Fibroblast of gingiva (primary cell): ENCODE data around the gene TMEM147.
A peak's percentile ranks its signal among the peaks of the same experiment; 100 is the strongest.

ENCODE experiments used
- DNase-seq: peaks from one replicate; pipeline ENCODE4 v3.0.0-alpha.2; 2011; ENCODE audit warnings: low read depth

TMEM147 gene

DNA sequence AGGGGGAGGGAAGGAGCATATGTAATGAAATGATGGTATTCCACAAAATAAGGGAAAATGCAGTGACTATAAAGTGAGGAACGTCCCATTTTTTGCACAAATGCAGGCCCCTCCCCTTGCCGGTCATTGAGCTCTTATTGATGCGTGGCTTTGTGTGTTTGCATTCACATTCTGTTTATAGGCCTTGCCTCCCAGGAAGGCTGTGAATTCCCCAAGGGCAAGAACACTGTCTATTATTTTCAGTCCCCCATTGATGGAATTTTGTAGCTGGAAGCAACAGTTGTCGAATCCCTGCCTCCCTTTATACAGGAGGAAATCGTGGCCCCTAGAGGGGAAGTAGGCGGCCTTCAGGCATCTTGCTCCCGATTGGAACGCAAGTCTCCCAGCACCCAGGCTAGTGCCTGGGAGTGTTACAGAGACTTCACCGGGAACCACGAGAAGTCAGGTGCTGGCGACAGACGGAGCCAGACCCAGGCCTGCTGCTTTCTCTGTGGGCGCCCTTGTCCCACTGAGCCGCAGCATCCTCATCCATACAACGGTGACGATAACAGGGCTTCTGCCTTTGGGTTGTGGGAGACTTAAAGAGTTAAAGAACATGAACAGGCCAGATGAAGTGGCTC lies 24.2 kb upstream of the TMEM147 start:
- DNase-seq, result no peak

DNA sequence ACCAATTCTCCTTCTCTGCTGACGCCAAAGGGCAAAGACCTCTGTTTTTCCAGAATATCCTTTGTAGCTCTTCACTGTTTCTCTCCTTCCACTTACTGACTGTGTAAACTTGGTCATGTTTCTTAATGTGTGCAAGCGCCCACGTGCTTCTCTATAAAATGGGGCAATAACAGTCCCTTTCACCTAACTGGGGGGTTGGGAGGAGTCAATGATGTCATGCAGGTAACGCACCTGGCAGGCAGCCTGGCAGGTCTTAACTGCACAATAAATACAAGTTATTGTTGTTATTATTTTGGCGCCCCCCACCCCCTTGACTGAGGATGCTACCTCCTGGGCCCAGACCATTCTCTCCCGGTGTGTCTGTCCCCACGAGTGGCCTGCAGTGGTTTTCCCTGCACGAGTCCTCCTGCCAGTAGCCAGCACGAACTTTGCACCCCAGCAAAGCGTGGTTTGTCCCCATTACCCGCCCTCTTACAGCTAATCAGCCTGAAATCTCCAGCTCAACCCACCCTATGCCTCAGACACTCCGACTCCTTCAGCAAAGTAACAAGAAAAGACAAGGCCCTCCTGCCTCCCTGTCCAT lies 22.6 kb upstream of the TMEM147 start:
- no peak for DNase-seq

DNA sequence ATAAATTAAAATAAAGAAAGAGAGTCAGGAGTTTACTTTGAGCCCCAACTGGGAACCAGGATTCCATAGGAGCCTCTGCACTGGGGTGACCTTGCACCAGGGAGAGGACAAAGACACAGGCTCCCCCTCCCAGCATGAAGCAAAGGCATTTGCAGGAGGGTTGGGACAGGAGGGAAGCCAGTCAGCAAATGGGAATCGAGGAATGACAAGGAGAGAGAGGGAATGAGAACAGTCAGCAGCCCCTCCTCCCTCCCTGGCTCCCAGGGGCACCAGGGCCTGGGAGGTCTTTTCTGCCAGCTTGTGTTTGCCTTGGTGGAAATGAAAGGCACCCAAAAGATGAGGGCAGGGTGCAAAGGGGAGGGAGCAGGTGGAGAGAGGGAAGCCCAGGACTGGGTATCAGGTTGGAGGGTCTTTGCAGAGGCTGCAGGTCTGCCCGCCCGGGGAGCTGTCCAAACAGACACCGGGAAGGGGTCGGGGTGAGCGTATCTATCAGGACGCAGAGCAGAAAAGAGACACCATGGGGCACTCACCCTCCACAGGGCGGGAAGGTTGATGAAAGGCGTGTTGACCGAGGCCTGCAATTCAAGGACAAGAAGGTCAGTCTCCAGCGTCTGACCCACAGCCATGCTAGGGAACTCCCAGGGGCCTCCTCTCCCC lies 21.1 kb upstream of the TMEM147 start:
- DNase-seq, result no peak

DNA sequence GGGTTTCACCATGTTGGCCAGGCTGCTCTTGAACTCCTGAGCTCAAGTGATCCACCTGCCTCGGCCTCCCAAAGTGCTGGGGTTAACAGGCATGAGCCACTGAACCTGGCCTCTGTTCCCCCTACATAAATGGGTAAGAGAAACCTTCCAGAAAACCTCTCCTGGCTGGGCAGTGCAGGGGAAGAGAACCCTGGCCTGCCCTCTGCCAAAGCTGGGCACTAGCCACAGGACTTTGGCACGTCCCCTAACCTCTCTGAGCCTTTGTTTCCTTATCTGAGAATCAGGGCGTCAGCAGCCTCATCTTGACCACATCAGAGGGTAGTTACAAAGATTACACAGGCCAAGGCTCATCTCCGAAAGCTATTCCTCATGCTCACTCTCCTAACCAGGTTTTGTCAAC lies 19.6 kb upstream of the TMEM147 start:
- DNase-seq, result no peak

DNA sequence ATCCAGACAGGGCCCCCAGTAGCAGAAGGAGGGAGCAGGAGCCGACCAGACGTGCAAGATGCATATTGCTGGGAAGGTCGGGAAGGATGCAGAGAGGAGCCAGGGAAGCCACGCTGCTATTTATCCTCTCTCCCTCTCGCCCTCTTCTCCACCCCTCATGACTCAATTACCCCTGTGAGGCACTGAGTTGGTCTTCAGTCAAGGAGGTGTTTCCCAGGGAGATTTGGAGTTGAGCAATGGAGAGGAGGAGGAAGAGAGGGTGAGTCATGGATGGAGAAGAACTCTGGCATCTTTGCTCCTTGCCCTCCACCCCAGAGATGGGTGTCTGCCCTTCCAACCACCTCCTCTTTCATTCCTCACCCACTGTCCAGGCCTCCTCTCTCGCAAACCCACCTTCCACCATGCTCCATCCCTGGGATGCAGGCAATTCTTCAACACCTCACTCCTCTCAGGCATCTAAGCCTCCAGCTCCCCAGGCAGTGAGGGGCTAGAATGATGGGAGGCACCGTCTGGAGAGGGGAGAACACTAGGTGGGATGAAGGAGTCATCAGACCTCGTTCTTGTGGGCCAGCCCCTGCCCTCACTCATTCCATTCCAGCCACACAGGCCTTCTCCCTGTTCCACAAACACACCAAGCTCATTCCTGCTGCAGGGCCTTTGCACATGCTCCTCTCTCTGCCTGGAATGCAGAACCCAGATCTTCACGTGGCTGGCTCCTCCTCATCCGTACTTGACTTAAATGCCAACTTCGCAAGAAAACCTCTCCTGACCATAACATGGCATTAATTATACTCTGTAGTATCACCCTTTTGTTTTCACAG lies 17.0 kb upstream of the TMEM147 start, which contains the start of gene SBSN:
SBSN (minus strand) TSS at position 94 of the 821 bp plus-strand sequence; CDS start at position 64, 30 bp downstream.
- peak; percentile 55 for DNase-seq

DNA sequence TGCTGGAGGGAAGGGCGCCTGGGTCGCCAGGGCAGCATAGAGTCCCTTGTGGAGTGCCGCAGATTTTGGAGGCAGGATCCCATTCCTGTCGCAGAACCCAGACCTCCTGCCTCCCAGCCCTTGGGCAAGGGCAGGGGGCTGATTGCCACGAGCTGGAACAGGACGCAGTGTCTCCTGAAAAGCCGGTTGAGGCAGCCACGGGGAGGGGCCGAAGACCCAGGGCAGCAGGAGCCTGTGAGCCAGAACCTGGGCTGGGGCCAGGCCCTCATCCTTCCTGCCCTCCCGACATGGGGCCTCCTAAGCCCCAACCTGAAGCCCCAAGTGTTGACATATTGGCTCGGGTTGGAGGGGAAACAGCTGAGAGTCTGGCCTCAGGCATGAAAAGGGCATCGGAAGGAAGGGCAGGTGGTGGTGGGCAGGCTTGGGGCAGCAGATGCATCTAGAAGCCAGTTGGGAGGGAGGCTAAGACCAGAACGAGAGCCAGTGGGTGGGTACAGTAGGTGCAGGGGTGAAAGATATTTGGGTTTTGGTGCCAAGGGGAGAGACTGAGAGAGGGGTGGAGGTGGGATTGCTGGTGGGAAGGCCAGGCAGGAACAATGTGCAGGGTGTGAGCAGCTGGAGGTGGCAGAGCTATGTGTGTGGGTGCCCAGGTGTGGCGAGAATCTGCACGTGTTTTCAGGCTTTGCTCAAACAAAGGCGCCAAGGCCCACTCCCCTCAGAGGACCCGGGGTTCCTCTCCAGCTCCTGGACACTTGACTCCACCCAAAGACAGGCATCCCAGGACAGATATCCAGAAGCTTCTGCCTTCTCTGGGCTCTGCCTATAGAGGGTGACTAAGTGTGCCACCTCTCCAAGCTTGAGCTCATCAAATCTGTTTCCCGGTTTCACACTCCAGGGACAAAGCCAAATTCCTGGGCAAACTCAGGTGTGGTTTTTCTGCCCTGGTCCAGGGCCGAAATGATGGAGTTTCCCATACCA lies 15.9 kb upstream of the TMEM147 start:
- no peak for DNase-seq

DNA sequence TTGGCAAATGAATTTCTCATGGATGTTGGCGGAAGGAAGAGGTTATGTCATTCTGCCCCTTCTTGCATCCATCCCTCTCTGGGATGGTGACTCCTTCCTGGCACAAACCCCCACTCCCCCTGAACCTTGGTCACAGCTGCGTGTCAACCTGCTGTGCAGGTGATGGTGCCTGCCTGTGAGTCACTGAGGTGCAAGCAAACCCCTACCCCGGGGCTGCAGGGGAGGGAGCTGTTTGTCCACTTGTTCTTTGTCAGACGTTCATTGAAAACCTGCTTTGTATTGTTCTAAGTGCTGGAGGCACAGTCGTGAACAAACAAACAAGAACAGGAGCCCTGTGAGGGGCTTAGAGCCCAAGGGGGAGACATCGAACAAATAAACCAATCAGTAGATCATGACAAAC lies 14.1 kb upstream of the TMEM147 start:
- DNase-seq, result no peak

DNA sequence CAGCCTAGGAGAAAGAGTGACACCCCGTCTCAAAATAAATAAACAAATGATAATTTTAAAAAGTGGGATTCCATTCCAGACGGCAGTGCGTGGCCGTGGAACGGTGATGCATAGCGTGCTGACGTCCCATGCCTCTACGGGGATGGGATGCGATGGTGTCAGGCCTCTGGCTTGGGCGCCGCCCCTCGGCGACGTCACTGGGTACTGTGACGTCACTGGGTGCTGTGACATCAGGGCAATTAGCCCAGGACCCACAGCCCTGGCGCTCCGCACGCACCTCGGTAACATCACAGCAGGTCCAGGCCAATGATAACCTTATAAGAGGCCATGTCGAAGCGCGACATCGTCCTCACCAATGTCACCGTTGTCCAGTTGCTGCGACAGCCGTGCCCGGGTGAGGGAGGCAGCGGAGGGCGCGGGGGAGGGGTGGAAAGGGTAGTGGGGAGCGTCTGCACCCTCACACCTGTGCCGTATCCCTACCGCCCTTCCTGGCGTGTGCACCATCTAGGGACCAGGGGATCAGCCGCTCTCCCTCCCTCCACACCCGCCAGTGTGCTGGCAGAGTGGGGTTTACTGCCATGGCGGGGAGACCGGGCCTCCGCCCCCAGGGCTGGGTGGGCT lies 12.1 kb upstream of the TMEM147 start, which contains the start of gene GAPDHS:
GAPDHS (plus strand) TSS at position 256 of the 621 bp plus-strand sequence; CDS start at position 328, 72 bp downstream.
- no peak for DNase-seq

DNA sequence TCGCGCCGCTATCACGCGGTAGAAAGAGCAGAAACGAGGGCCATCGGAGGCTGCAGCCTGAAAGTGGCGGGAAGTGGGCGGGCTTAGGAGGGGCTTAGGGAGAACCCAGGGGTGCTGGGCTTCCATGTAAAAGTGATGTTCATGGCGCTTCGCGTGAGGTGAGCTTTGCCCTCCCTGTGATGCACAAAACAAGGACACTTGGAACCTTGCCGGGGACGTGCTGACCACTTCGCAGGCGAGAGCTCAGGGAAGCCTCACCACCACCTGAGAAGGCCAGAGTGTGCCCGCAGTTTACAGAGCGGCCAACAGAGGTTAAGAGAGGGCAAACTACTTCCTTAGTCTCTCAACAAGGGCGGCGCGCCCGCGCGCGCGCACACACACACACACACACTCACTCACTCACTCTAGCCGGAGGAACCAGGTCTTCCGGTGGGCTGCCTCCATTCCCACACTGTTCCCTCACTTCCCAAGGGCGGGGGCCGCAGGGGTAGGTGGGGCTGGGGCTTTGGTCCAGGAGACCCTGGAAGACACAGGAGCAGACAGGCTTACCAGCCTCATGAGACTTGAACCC lies 11.5 kb upstream of the TMEM147 start:
- peak; percentile 30 for DNase-seq

DNA sequence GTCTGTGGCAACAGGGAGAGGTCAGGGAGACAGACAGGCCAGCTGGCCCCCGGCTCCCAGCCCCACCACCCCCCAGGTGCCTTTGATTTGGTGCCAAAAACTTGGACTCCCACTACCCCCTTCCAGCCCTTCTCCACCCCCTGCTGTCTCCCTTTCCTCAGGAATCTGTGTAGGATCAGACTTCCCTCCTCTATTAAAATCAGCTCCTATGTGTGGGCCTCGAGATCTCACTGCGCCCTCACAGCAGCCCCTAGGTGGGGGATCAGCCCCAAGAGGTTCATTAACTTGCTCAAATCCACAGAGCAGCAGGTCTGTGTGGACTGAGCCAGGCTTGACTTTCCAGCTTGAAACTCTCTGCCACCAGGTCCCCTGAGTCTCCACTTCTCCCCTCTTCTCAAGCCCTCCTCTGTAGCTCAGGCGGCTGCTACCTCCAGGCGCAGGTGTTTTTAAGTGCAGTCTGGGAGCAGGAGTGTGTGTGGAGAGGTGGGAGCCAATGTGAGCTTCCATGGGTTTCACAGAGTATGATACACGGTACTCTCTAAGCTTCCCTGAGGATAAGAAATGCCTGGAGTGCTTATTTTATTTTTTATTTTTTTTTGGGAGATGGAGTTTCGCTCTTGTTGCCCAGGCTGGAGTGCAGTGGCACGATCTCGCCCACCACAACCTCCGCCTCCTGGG lies 10.5 kb upstream of the TMEM147 start:
- no peak for DNase-seq

DNA sequence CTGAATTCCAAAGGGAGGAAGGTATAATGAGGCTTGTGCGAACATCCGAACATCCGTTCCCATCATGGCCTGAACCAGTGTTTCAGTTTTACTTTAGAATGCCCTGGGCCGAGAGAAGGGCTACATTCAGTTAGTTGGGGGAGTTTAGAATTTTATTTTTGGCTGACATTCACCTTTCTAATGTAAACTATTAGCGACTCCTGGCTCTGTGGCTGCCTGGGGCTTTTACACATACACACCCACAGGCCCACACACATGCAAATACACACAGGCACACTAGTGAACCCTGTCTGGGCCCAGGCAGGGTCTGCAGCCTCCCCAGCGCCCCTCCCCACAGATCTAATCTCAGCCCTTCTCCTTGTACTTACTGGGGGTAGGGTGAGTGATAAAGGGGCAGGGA lies 6.1 kb upstream of the TMEM147 start:
- no peak for DNase-seq

DNA sequence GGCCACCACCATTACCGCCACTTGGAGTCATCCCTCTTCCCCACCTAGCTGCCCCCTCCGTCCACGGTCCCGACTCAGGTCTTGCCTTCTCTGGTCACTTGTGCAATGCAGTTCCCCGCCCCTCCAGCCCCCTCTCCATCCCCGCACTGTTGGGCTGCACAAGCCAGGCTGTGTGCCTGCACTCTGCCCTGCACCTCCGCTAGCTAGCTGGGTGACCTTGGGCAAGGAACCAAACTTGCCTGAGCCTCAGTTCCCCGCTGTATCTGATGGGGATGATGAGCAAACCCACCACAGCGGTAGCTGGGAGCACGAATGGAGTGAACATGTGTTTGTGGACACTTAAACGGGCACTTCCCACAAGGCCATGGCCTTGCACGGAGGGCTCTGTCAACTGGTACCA lies 5.6 kb upstream of the TMEM147 start:
- DNase-seq, result no peak

DNA sequence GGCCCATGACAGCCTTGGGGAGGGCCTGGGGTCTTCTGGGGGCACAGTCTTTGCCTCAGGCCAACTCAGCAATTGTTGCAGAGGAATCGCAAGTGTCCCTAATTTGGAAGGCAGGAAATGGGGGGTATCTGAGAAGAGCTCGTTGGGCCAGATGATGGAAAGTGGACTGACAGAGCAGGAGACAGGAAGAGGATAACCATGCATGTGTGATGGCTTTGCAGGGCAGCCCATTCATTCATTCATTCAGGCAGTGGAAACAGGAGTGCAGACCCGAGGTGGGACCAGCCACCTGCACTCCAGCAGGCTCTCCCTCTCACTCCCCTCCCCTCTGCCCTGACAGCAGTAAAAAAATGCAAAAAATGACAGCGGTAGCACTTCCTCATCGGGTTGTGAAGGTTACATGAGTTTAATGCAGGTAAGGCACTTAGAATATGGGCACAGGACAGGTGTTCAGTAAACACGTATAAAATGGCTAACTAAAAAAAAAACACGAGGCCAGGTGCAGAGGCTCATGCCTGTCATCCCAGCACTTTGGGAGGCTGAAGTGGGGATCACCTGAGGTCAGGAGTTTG lies 5.0 kb upstream of the TMEM147 start:
- DNase-seq, result no peak

DNA sequence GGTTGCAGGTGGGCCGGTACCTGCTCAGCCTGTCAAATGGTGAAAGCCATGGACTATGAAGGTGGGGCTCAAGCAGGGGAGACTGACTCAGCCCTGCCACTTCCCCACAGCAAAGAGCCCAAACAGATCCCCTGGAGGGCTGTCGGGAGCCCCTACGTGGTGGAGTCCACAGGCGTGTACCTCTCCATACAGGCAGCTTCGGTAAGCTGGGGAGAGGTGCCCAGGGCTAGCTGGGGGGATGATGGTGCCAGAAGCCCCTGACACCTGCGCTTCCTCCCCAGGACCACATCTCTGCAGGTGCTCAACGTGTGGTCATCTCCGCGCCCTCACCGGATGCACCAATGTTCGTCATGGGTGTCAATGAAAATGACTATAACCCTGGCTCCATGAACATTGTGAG lies 3.2 kb upstream of the TMEM147 start:
- DNase-seq, result no peak

DNA sequence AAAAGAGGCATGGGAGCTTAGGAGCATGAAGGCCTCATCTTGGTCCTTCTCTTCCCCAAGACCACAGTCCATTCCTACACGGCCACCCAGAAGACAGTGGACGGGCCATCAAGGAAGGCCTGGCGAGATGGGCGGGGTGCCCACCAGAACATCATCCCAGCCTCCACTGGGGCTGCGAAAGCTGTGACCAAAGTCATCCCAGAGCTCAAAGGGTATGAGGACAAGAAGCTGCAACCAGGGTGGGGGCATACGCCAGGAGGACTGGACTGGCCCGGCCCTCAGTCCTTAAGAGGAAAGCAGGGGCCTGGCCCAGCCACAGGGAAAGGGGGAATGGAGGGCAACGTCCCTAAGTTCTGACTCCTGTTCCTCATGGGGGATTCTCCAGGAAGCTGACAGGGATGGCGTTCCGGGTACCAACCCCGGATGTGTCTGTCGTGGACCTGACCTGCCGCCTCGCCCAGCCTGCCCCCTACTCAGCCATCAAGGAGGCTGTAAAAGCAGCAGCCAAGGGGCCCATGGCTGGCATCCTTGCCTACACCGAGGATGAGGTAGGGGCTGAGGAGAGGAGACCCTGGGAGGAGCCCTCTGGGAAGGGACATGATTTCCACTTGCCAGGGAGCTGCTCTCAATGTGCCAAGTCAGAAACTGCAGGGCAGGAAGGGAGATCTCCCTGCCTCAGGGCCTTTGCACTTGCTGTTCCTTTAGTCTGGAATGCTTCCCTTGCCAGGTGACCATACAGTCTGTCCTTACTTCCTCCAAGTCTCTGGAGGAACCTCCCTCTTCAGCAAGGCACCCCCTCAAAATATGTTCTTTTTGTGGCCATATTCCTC lies 1.9 kb upstream of the TMEM147 start:
- DNase-seq, result no peak

DNA sequence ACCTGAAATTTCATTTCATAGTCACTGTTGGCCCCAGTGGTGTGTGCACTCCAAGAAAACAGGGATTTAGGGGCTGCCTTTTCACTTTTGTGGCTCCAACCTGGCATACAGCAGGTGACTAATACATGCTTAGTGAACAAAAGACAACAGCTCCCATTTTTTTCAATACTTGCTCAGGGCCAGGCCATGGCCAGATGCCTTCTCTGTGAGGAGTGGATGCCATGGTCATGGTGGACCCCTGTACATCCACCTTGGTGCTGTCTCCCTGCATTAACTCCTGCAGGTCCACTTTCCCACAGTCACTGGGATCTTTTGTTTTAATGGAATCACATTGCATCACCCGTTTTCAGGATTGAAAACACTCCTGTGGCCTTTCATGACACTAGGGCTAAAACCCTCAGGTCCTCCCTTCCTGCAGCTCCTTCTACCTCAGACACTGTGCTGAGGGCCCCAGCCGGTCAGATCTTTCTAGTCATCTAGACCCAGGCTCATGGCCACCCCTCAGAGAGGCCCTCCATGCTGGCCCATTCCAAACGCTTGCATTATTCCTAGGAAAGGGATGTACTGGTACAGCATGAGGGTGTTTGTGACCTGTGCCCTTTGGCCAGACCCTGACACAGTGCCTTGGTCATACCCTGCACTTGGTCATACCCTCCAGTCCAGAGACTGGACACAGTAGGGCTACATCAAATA lies 1.2 kb upstream of the TMEM147 start:
- no peak for DNase-seq

DNA sequence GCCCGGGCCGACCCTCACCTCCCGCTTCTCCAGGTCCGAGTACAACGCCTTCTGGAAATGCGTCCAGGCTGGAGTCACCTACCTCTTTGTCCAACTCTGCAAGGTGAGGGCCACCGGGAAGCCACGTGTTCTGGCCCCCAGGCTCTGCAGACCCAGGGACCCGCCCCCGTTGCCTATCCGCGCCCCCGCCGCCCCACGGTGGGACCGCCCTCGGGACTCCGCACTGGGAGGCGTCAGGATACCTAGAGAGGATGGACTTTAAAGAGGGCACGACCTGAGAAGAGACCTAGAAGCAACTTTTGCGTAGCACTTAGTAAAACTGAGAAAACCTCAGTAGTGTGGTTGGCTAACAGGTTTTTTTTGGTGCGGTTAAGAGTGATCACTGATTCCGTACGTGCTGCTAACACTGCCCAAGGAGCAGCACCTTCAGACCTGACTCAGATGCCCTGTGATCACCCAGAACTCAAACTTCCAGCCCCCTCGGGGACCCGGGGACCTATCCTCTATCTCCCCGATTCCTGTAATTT lies 492 bp downstream of the TMEM147 start:
- no peak for DNase-seq

DNA sequence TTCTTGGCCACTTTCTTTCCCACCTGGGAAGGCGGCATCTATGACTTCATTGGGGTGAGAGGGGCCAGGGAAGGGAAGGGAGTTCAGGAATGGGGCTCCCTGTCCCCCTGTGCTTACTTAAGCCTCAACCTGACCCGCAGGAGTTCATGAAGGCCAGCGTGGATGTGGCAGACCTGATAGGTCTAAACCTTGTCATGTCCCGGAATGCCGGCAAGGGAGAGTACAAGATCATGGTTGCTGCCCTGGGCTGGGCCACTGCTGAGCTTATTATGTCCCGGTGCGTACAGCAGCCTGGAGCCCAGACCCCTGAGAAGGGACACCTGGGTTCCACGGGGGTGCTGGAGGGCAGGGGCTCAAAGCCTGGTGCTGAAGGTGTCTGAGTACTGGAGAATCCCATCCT lies 1.1 kb downstream of the TMEM147 start:
- no peak for DNase-seq
